IMR-90 (cell line): ENCODE results near the gene KRT37.

Experiments
- CEBPB ChIP-seq: IDR thresholded peaks from 2 replicates; pipeline ENCODE4 v1.6.1; 2012; ENCODE audit warnings: low read depth, low read length, improper control_type of control experiment
- CHD1 ChIP-seq: IDR thresholded peaks from 2 replicates; pipeline ENCODE4 v1.6.1; 2012; ENCODE audit warnings: low read depth, low read length, improper control_type of control experiment
- CTCF ChIP-seq: conservative IDR thresholded peaks from 2 replicates; pipeline ENCODE4 v1.5.1; 2012; ENCODE audit warnings: mild to moderate bottlenecking, low read depth, low read length, improper control_type of control experiment
- FOS ChIP-seq: fragments of 150-350 bp; IDR thresholded peaks from 2 replicates; pipeline ENCODE4 v1.6.1; 2016; ENCODE audit warnings: low read depth, low read length
- MAFK ChIP-seq: IDR thresholded peaks from 2 replicates; pipeline ENCODE4 v1.6.1; 2012; ENCODE audit warnings: low read depth, low read length, improper control_type of control experiment
- MAZ ChIP-seq: IDR thresholded peaks from 2 replicates; pipeline ENCODE4 v1.6.1; 2012; ENCODE audit warnings: low read depth, mild to moderate bottlenecking, low read length, improper control_type of control experiment, moderate library complexity, borderline replicate concordance
- MXI1 ChIP-seq: IDR thresholded peaks from 2 replicates; pipeline ENCODE4 v1.6.1; 2012; ENCODE audit warnings: low read depth, mild to moderate bottlenecking, low read length, moderate library complexity, borderline replicate concordance
- POLR2A ChIP-seq: IDR thresholded peaks from 2 replicates; pipeline ENCODE4 v1.6.1; 2012; ENCODE audit warnings: mild to moderate bottlenecking, low read depth, low read length
- RAD21 ChIP-seq: IDR thresholded peaks from 2 replicates; pipeline ENCODE4 v1.6.1; 2012; ENCODE audit warnings: low read length, improper control_type of control experiment
- RCOR1 ChIP-seq: IDR thresholded peaks from 2 replicates; pipeline ENCODE4 v1.6.1; 2012; ENCODE audit warnings: mild to moderate bottlenecking, low read length, improper control_type of control experiment; ENCODE audit not compliant: insufficient replicate concordance
- SMC3 ChIP-seq: fragments of 150-350 bp; IDR thresholded peaks from 2 replicates; pipeline ENCODE4 v1.6.1; 2016; ENCODE audit warnings: low read depth, mild to moderate bottlenecking, antibody characterized with exemption, low read length, moderate library complexity

DNA sequence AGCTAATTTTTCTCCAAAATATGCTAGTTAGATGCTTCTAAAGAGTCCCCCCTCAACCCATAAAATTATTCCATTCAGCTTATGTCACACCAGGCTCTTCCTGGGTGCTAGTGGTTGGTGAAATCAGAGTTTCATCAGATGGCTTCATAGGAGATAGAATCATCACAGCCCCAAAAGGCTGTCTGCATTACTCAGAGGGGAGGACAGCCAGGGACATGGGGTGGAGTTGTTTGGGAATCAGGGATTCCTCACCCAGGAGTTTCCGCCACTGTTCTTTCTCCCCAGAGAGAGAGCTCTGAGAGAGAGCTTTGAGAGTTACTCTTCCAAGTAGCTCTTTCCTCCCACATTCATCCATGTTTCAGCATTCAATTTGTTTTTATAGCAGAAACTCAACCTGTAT, 42.0 kb downstream of the KRT37 start:
- TF ChIP-seq CTCF (no peak), POLR2A (no peak), MAFK (no peak), MAZ (no peak), MXI1 (no peak), CHD1 (no peak), SMC3 (no peak), RCOR1 (no peak), CEBPB (peak; percentile 19; the same call in 1 of the 2 replicates), RAD21 (no peak), FOS (no peak)
